ENCODE data around the gene C6orf120. TPM values are rescaled to one million over a fixed set of nuclear protein-coding genes. Genes with fewer than 3 reads are reported as not detected.

C6orf120 gene
- total RNA-seq, 4 donors from 2014 or later: 14.8 to 29.0 (median 21.7) TPM

GRCh38 chr6:169741344-169741743 is 39.4 kb downstream of the C6orf120 start:
- no peaks in the 10 kb centered on the region for H3K36me3 ChIP-seq
- DNase-seq: no peak
- no peak for TF ChIP-seq POLR2A (IDR thresholded peaks at IDR 0.05)
- TF ChIP-seq CTCF (IDR thresholded peaks at IDR 0.05): no peak
- H3K27me3 ChIP-seq: no peaks in the 10 kb centered on the region
- H3K27ac ChIP-seq: no peak overlapping the region
- no peaks in the 10 kb centered on the region for H3K9me3 ChIP-seq
- no peaks in the 10 kb centered on the region for H3K4me1 ChIP-seq
- intact Hi-C loops (cut with DNase I): no loop called here
- H3K4me3 ChIP-seq: no peak overlapping the region

GRCh38 chr6:169745405-169745804 is 43.5 kb downstream of the C6orf120 start:
- no peak for DNase-seq
- peaks cover 0 to 9% (median 2%) of the 10 kb centered on the region in 3 donors for H3K4me1 ChIP-seq
- intact Hi-C loops (cut with DNase I): no loop called here
- H3K9me3 ChIP-seq: no peaks in the 10 kb centered on the region
- TF ChIP-seq POLR2A (IDR thresholded peaks at IDR 0.05) (no peak), CTCF (IDR thresholded peaks at IDR 0.05) (no peak)
- H3K4me3 ChIP-seq: no peak overlapping the region
- H3K27ac ChIP-seq: no peak overlapping the region
- no peaks in the 10 kb centered on the region for H3K36me3 ChIP-seq
- WGBS, 2 donors: 87 to 94% methylated on average over 3 of the region's 3 CpGs
- H3K27me3 ChIP-seq: no peaks in the 10 kb centered on the region

DNA sequence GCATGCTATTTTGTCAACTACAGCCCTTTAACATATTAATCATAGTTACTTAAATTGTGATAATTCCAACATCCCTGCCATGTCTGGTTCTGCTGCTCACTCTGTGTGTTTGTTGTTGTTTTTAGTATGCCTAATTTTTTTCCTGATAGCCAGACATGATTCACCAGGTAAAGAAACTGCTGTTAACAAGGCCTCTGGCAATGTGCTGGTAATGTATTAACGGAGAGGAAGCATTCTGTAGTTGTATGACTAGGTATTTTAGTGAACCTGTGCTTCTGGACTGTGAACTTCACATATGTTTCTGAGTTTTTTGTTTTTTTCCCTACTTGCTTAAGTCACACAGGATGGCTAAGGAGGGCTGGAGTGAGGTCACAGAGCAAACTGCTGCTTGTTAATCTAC is 44.6 kb downstream of the C6orf120 start:
- no peaks in the 10 kb centered on the region for H3K9me3 ChIP-seq
- intact Hi-C loops (cut with DNase I): no loop called here
- no peaks in the 10 kb centered on the region for H3K27me3 ChIP-seq
- H3K27ac ChIP-seq: no peak overlapping the region
- peaks cover 0 to 15% (median 7%) of the 10 kb centered on the region in 3 donors for H3K4me1 ChIP-seq
- H3K4me3 ChIP-seq: no peak overlapping the region
- H3K36me3 ChIP-seq: no peaks in the 10 kb centered on the region
- no peak for DNase-seq
- TF ChIP-seq POLR2A (IDR thresholded peaks at IDR 0.05) (no peak), CTCF (IDR thresholded peaks at IDR 0.05) (no peak)
- 50 to 58% methylated on average over 1 of the region's 1 CpG for WGBS, 2 donors

DNA sequence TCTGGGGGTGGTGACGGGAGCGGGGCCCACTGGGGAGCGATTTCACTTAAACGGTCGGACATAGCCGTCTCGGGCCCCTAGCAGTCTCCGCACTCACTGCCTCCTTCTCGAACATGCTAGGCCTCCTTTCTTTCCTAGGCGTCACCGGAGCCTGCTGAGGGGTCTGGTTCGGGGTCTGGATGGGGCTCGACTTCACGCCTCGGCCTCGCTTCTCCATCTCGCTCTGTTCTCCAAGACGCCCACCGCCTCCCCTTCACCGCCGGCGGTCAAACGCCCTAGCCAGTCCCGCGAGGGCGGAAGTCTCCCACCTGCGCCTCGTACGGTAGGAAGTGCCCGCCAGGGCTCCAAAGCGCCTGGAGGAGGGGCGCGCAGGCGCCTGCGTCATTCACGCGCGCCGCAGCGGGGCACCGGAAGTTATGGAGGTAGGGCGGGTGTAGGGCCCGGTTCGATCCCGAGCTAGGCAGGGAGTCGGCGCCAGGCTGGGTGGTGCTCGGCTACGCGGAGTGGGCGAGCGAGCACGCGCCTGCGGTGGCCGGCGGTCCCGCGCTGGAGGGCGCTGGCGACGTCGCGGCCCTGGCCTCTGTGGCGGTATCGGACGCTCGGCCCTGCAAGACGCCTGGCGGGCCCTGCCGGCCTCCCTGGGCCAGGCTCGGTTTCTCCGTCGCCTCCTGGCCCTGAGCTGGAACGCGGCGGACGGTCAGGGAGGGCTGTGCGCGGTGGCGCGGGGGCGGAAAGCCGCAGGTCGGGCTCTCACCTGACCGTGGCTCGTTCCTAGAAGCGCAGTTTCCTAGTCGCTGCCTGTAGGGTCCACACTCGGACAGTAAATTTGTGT is 49.5 kb downstream of the C6orf120 start, which contains the start of the genes DYNLT2 and ERMARD:
TSS of gene DYNLT2 (minus strand) at position 331 of the 832 bp plus-strand sequence. CDS start at position 217, 114 bp downstream.
TSS of gene ERMARD (plus strand) at position 381 of the 832 bp plus-strand sequence. CDS start at position 417, 36 bp downstream.
- WGBS, 2 donors: 0 to 1% methylated on average over 10 to 14 of the region's 90 CpGs
- DNase-seq: peak; percentile 63
- peaks cover 0 to 11% (median 0%) of the 10 kb centered on the region in 3 donors for H3K36me3 ChIP-seq
- peak within 1 kb of the TSS; percentile 97 to 99 (median 98) for H3K27ac ChIP-seq
- peaks cover 3 to 29% (median 17%) of the 10 kb centered on the region in 3 donors for H3K4me1 ChIP-seq
- no peaks in the 10 kb centered on the region for H3K9me3 ChIP-seq
- peak within 1 kb of the TSS; percentile 86 to 98 (median 92) for H3K4me3 ChIP-seq
- intact Hi-C loops (cut with DNase I): loop anchor here (5.0 kb wide), 1 partner anchor 54 kb away; no protein-coding TSS in a partner anchor
- peak in 4 of 6 experiments; percentile 35 to 60 (median 51) for TF ChIP-seq CTCF (IDR thresholded peaks at IDR 0.05)
- TF ChIP-seq POLR2A (IDR thresholded peaks at IDR 0.05): peak in 3 of 4 donors; percentile 78 to 90 (median 88)
- no peaks in the 10 kb centered on the region for H3K27me3 ChIP-seq

GRCh38 chr6:169752074-169752623 is 50.2 kb downstream of the C6orf120 start:
- WGBS, 2 donors: 6 to 11% methylated on average over 14 to 15 of the region's 19 CpGs
- intact Hi-C loops (cut with DNase I): loop anchor here (5.0 kb wide), 1 partner anchor 55 kb away; no protein-coding TSS in a partner anchor
- Histone ChIP-seq H3K4me3 (peak overlapping the region; percentile 86 to 98 (median 92)), H3K9me3 (no peaks in the 10 kb centered on the region), H3K27me3 (no peaks in the 10 kb centered on the region), H3K36me3 (peaks cover 0 to 18% (median 0%) of the 10 kb centered on the region in 3 donors), H3K4me1 (peaks cover 3 to 29% (median 17%) of the 10 kb centered on the region in 3 donors), H3K27ac (peak overlapping the region; percentile 97 to 99 (median 98))
- TF ChIP-seq CTCF (IDR thresholded peaks at IDR 0.05) (no peak), POLR2A (IDR thresholded peaks at IDR 0.05) (no peak)
- no peak for DNase-seq
